Peyer's patch (tissue), 4 donors: ENCODE results near the gene ICAM1. TPM values are rescaled to one million over a fixed set of nuclear protein-coding genes. Genes with fewer than 3 reads are reported as not detected.

ENCODE experiments used
- DNase-seq, 3 donors: peaks; one replicate each; pipeline ENCODE4 v3.0.0-alpha.2; 2017 to 2019
- H3K27ac ChIP-seq, 4 donors: fragments of 200-600 bp; sonication (generic); one replicate each; pipeline ENCODE4 v1.5.1; 2016 to 2019
- H3K27me3 ChIP-seq, 2 donors: fragments of 200-600 bp; sonication (generic); one replicate each; pipeline ENCODE4 v1.5.1; 2019
- H3K36me3 ChIP-seq, 3 donors: fragments of 200-600 bp; sonication (generic); one replicate each; pipeline ENCODE4 v1.5.1; 2016 to 2019
- H3K4me1 ChIP-seq, 4 donors: fragments of 200-600 bp; sonication (generic); one replicate each; pipeline ENCODE4 v1.5.1; 2016 to 2019
- H3K4me3 ChIP-seq, 4 donors: fragments of 200-600 bp; sonication (generic); 1 replicate in 3 of 4; 2 replicates in 1 of 4; pipeline ENCODE4 v1.5.1; 2016 to 2019; ENCODE audit warnings: mild to moderate bottlenecking in 1 of 4
- H3K9me3 ChIP-seq, 4 donors: fragments of 200-600 bp; sonication (generic); one replicate each; pipeline ENCODE4 v1.5.1; 2016 to 2019; ENCODE audit warnings: mild to moderate bottlenecking in 1 of 4
- POLR2A ChIP-seq, 2 donors: fragments of 450-650 bp; IDR thresholded peaks; one replicate each; pipeline ENCODE4 v1.5.1; 2017; ENCODE audit warnings: antibody characterized with exemption in 2 of 2, mild to moderate bottlenecking in 2 of 2, moderate library complexity in 2 of 2
- total RNA-seq, 4 donors: library from RNA; depleted of rRNA; stranded (reverse); fragments of >200 nt; gene quantifications; one replicate each; pipeline ENCODE4 v1.1.0, GENCODE V29; 2016
- TF ChIP-seq, protein P1 (sequence below), 6 experiments: fragments of 450-650 bp in 4 of 6; fragments of 200-600 bp in 2 of 6; sonication (generic) in 1 of 6; IDR thresholded peaks; one replicate each; pipeline ENCODE4 v1.5.1; 2017 to 2019; ENCODE audit warnings: antibody characterized with exemption in 6 of 6, mild to moderate bottlenecking in 3 of 6, moderate library complexity in 1 of 6

Gene ICAM1
- total RNA-seq, 4 donors from 2014 or later = 2.6 to 62.7 (median 12.7) TPM

DNA sequence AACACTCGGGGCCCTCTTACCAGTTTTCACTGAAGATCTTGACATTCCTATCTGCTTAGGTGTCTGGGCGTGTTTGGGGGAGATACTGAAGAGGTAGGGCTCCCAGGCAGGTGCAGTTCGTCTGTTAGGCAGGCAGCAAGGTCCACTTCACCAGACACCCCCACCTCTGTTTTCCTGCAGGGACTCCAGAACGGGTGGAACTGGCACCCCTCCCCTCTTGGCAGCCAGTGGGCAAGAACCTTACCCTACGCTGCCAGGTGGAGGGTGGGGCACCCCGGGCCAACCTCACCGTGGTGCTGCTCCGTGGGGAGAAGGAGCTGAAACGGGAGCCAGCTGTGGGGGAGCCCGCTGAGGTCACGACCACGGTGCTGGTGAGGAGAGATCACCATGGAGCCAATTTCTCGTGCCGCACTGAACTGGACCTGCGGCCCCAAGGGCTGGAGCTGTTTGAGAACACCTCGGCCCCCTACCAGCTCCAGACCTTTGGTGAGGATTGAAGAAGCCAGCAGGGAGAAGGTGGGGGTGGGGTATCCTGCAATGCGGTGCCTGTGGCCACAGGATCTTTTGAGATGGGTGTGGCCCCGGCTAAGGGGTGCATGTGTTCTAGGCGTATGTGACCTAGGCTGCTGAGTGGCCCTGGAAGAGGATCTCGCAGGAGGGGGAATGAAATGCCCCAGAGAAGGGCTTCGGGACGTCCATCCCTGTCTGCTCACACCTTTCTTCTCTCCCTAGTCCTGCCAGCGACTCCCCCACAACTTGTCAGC is 12.6 kb downstream of the ICAM1 start:
- H3K36me3 ChIP-seq = peaks cover 0 to 17% (median 0%) of the 10 kb centered on the region in 3 donors
- H3K4me3 ChIP-seq = no peak overlapping the region
- no peak overlapping the region for H3K27ac ChIP-seq
- no peak for DNase-seq
- H3K4me1 ChIP-seq = peaks cover 0 to 22% (median 21%) of the 10 kb centered on the region in 4 donors
- H3K27me3 ChIP-seq = peaks cover 0 to 6% of the 10 kb centered on the region in 2 donors
- H3K9me3 ChIP-seq = no peaks in the 10 kb centered on the region
- TF ChIP-seq POLR2A (IDR thresholded peaks at IDR 0.05) = no peak
- TF ChIP-seq, protein P1, sequence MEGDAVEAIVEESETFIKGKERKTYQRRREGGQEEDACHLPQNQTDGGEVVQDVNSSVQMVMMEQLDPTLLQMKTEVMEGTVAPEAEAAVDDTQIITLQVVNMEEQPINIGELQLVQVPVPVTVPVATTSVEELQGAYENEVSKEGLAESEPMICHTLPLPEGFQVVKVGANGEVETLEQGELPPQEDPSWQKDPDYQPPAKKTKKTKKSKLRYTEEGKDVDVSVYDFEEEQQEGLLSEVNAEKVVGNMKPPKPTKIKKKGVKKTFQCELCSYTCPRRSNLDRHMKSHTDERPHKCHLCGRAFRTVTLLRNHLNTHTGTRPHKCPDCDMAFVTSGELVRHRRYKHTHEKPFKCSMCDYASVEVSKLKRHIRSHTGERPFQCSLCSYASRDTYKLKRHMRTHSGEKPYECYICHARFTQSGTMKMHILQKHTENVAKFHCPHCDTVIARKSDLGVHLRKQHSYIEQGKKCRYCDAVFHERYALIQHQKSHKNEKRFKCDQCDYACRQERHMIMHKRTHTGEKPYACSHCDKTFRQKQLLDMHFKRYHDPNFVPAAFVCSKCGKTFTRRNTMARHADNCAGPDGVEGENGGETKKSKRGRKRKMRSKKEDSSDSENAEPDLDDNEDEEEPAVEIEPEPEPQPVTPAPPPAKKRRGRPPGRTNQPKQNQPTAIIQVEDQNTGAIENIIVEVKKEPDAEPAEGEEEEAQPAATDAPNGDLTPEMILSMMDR (IDR thresholded peaks at IDR 0.05) = no peak

DNA sequence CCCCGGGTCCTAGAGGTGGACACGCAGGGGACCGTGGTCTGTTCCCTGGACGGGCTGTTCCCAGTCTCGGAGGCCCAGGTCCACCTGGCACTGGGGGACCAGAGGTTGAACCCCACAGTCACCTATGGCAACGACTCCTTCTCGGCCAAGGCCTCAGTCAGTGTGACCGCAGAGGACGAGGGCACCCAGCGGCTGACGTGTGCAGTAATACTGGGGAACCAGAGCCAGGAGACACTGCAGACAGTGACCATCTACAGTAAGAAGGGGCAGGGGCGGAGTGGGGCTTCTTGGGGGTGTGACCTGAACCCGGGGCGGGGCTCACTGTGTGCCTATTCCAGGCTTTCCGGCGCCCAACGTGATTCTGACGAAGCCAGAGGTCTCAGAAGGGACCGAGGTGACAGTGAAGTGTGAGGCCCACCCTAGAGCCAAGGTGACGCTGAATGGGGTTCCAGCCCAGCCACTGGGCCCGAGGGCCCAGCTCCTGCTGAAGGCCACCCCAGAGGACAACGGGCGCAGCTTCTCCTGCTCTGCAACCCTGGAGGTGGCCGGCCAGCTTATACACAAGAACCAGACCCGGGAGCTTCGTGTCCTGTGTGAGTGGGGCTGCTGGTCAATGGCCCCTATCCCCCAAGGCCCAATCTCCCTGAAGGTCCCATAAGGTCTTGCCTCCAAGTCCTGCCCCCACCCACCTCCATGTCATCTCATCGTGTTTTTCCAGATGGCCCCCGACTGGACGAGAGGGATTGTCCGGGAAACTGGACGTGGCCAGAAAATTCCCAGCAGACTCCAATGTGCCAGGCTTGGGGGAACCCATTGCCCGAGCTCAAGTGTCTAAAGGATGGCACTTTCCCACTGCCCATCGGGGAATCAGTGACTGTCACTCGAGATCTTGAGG is 13.4 kb downstream of the ICAM1 start:
- H3K27me3 ChIP-seq = peaks cover 0 to 9% of the 10 kb centered on the region in 2 donors
- H3K9me3 ChIP-seq = no peaks in the 10 kb centered on the region
- no peak overlapping the region for H3K27ac ChIP-seq
- H3K4me3 ChIP-seq = no peak overlapping the region
- no peak for DNase-seq
- H3K4me1 ChIP-seq = peaks cover 0 to 30% (median 27%) of the 10 kb centered on the region in 4 donors
- peaks cover 0 to 17% (median 0%) of the 10 kb centered on the region in 3 donors for H3K36me3 ChIP-seq
- TF ChIP-seq, protein P1 (IDR thresholded peaks at IDR 0.05) = no peak
- TF ChIP-seq POLR2A (IDR thresholded peaks at IDR 0.05) = no peak

DNA sequence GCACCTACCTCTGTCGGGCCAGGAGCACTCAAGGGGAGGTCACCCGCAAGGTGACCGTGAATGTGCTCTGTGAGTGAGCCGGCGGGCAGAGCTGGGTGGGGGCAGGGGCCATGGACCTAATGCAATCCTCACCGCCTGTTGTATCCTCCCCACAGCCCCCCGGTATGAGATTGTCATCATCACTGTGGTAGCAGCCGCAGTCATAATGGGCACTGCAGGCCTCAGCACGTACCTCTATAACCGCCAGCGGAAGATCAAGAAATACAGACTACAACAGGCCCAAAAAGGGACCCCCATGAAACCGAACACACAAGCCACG is 14.0 kb downstream of the ICAM1 start:
- H3K36me3 ChIP-seq = peaks cover 0 to 17% (median 0%) of the 10 kb centered on the region in 3 donors
- no peak overlapping the region for H3K4me3 ChIP-seq
- no peaks in the 10 kb centered on the region for H3K9me3 ChIP-seq
- peaks cover 0 to 36% (median 33%) of the 10 kb centered on the region in 4 donors for H3K4me1 ChIP-seq
- TF ChIP-seq, protein P1 (IDR thresholded peaks at IDR 0.05) = no peak
- no peak for TF ChIP-seq POLR2A (IDR thresholded peaks at IDR 0.05)
- no peak for DNase-seq
- H3K27me3 ChIP-seq = peaks cover 0 to 15% of the 10 kb centered on the region in 2 donors
- no peak overlapping the region for H3K27ac ChIP-seq

DNA sequence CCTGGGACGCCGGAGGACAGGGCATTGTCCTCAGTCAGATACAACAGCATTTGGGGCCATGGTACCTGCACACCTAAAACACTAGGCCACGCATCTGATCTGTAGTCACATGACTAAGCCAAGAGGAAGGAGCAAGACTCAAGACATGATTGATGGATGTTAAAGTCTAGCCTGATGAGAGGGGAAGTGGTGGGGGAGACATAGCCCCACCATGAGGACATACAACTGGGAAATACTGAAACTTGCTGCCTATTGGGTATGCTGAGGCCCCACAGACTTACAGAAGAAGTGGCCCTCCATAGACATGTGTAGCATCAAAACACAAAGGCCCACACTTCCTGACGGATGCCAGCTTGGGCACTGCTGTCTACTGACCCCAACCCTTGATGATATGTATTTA is 14.5 kb downstream of the ICAM1 start:
- no peaks in the 10 kb centered on the region for H3K9me3 ChIP-seq
- peaks cover 0 to 17% (median 0%) of the 10 kb centered on the region in 3 donors for H3K36me3 ChIP-seq
- DNase-seq = no peak
- H3K4me3 ChIP-seq = no peak overlapping the region
- H3K4me1 ChIP-seq = peaks cover 0 to 41% (median 37%) of the 10 kb centered on the region in 4 donors
- peaks cover 0 to 20% of the 10 kb centered on the region in 2 donors for H3K27me3 ChIP-seq
- no peak overlapping the region for H3K27ac ChIP-seq
- TF ChIP-seq, protein P1 (IDR thresholded peaks at IDR 0.05) = no peak
- no peak for TF ChIP-seq POLR2A (IDR thresholded peaks at IDR 0.05)

DNA sequence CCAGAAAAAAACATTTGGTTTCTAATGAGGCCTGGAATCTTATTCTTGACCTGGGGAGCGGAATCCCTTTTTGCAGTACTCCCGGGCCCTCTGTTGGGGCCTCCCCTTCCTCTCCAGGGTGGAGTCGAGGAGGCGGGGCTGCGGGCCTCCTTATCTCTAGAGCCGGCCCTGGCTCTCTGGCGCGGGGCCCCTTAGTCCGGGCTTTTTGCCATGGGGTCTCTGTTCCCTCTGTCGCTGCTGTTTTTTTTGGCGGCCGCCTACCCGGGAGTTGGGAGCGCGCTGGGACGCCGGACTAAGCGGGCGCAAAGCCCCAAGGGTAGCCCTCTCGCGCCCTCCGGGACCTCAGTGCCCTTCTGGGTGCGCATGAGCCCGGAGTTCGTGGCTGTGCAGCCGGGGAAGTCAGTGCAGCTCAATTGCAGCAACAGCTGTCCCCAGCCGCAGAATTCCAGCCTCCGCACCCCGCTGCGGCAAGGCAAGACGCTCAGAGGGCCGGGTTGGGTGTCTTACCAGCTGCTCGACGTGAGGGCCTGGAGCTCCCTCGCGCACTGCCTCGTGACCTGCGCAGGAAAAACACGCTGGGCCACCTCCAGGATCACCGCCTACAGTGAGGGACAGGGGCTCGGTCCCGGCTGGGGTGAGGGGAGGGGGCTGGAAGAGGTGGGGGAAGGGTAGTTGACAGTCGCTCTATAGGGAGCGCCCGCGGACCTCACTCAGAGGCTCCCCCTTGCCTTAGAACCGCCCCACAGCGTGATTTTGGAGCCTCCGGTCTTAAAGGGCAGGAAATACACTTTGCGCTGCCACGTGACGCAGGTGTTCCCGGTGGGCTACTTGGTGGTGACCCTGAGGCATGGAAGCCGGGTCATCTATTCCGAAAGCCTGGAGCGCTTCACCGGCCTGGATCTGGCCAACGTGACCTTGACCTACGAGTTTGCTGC is 16.1 kb downstream of the ICAM1 start, which contains the start of gene ICAM4:
Gene ICAM4 (plus strand): TSS at position 153 of the 935 bp plus-strand sequence. CDS start 58 bp downstream, at position 211.
- H3K4me1 ChIP-seq = peaks cover 0 to 58% (median 53%) of the 10 kb centered on the region in 4 donors

More for the DNA sequence above, 16.1 kb downstream of the ICAM1 start, which contains the start of gene ICAM4:
- Histone ChIP-seq H3K36me3 (peaks cover 0 to 17% (median 0%) of the 10 kb centered on the region in 3 donors), H3K27me3 (peaks cover 0 to 34% of the 10 kb centered on the region in 2 donors), H3K9me3 (no peaks in the 10 kb centered on the region), H3K4me3 (peak within 1 kb of the TSS in 3 of 4 donors; percentile 17 to 27 (median 26)), H3K27ac (peak within 1 kb of the TSS in 2 of 4 donors; percentile 32 to 43)
- TF ChIP-seq POLR2A (IDR thresholded peaks at IDR 0.05) = no peak
- TF ChIP-seq, protein P1 (IDR thresholded peaks at IDR 0.05) = no peak
- DNase-seq = peak in 2 of 3 donors; percentile 49 to 66
